ENCODE measurements around the gene IL36B.

- TF ChIP-seq CTCF (IDR thresholded peaks at IDR 0.05) (no peak), EP300 (IDR thresholded peaks at IDR 0.05) (no peak)
These were observed 32.9 kb upstream of the IL36B start for GRCh38 chr2:113085542-113085941.
